Esophagus mucosa (tissue), 1 donor: ENCODE results near the gene GNAI3. TPM values are rescaled to one million over a fixed set of nuclear protein-coding genes. Genes with fewer than 3 reads are reported as not detected.
"Not testable (repeated sequence)": the region's sequence is repeated elsewhere in the genome, so short reads cannot be mapped to it uniquely, and the experiment has no call there.

Source experiments
- ATAC-seq: fragments of 200-7000 bp; cut with Tn5 transposase; one replicate; pipeline ENCODE4 v1.9.1; 2020
- total RNA-seq: library from RNA; stranded (reverse); gene quantifications from one replicate; pipeline ENCODE4 v1.2.4, GENCODE V29; 2023
- donor health status: DM: yes; HTN: yes; CAD: no.

Gene GNAI3
- total RNA-seq, 1 donor from 2014 or later: 10.5 TPM

GRCh38 chr1:109637446-109637845, 89.0 kb downstream of the GNAI3 start:
- no peak for ATAC-seq

- no peak for ATAC-seq
These were observed 90.8 kb downstream of the GNAI3 start for GRCh38 chr1:109639063-109639840.

GRCh38 chr1:109639841-109640184, 91.4 kb downstream of the GNAI3 start:
- peak; percentile 2 for ATAC-seq

GRCh38 chr1:109640285-109640865, 92.0 kb downstream of the GNAI3 start:
- peak; percentile 80 for ATAC-seq

- no peak for ATAC-seq
These were observed 92.8 kb downstream of the GNAI3 start for GRCh38 chr1:109641078-109641740.

- ATAC-seq: no peak
These were observed 93.4 kb downstream of the GNAI3 start for GRCh38 chr1:109641861-109642260.

- ATAC-seq: no peak
These were observed 94.2 kb downstream of the GNAI3 start for GRCh38 chr1:109642626-109643025.

GRCh38 chr1:109643385-109644230, 95.2 kb downstream of the GNAI3 start:
- peak; percentile 90 for ATAC-seq

- no peak for ATAC-seq
These were observed 96.3 kb downstream of the GNAI3 start for GRCh38 chr1:109644670-109645069.

GRCh38 chr1:109649491-109649914, 101.1 kb downstream of the GNAI3 start:
- no peak for ATAC-seq

- no peak for ATAC-seq
These were observed 102.2 kb downstream of the GNAI3 start for GRCh38 chr1:109650609-109651008.

- ATAC-seq: no peak
These were observed 104.0 kb downstream of the GNAI3 start for GRCh38 chr1:109652402-109652801.

GRCh38 chr1:109653306-109653705, 104.9 kb downstream of the GNAI3 start:
- no peak for ATAC-seq

- no peak for ATAC-seq
These were observed 106.1 kb downstream of the GNAI3 start for GRCh38 chr1:109654519-109654918.

GRCh38 chr1:109655615-109656519, 107.5 kb downstream of the GNAI3 start, which contains the start of gene GSTM4:
Gene GSTM4, plus strand, starts transcription at chr1:109656099. Its CDS starts 291 bp downstream, at chr1:109656390.
- peak; percentile 84 for ATAC-seq

- no peak for ATAC-seq
These were observed 109.0 kb downstream of the GNAI3 start for GRCh38 chr1:109657395-109657794.

- ATAC-seq: no peak
These were observed 109.6 kb downstream of the GNAI3 start for GRCh38 chr1:109657970-109658369.

GRCh38 chr1:109658533-109659042, 110.2 kb downstream of the GNAI3 start:
- ATAC-seq: no peak

- ATAC-seq: no peak
These were observed 110.7 kb downstream of the GNAI3 start for GRCh38 chr1:109659145-109659544.

GRCh38 chr1:109659997-109660690, 111.7 kb downstream of the GNAI3 start:
- ATAC-seq: no peak

- ATAC-seq: not testable (repeated sequence)
These were observed 112.2 kb downstream of the GNAI3 start for GRCh38 chr1:109660691-109661026.
